ENCODE results near the gene MPLKIP.

DNA sequence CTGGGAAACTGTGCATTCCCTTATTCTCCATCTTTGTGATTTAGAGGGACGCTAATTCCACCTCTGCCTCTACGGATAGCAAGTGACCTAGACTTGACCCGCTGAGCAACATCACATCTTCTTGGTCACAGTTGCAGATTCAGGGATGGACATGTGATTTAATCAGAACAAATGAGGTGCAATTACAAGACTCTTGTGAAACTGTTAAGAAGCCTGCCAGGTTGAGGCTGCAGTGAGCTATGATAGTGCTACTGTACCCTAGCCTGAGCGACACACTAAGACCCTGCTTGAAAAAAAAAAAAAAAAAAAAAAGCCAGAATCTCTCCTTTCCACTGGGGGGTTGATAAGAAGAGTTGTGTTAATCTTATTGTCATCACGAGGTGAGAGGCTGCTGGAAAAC, 14.4 kb downstream of the MPLKIP start:
- TF ChIP-seq CTCF (IDR thresholded peaks at IDR 0.05) (no peak), ZFX (IDR thresholded peaks at IDR 0.05; ENCODE audit: borderline replicate concordance) (no peak)

Measured in 22Rv1 (cell line).